DOHH2 (cell line): Measurements from ENCODE around the gene GAS2L2.

Experiments
- CTCF ChIP-seq: fragments of 200-600 bp; sonication (generic); IDR thresholded peaks from one replicate; pipeline ENCODE4 v1.5.1; 2014; ENCODE audit warnings: antibody characterized with exemption, mild to moderate bottlenecking, low read depth, low read length; ENCODE audit not compliant: poor library complexity, severe bottlenecking
- EZH2phosphoT487 ChIP-seq: fragments of 200-600 bp; sonication (generic); IDR thresholded peaks from 2 replicates; pipeline ENCODE4 v1.6.1; 2017; ENCODE audit warnings: borderline replicate concordance, mild to moderate bottlenecking, antibody characterized with exemption, low read length, moderate library complexity, mixed read lengths

GRCh38 chr17:35745246-35745645, 7.8 kb downstream of the GAS2L2 start:
- TF ChIP-seq EZH2phosphoT487 (no peak), CTCF (no peak)
